HG02571 (cell line): ENCODE data around the gene APMAP.

Experiments
- ATAC-seq: cut with Tn5 transposase; IDR thresholded peaks from one replicate; pipeline ENCODE4 v1.9.1; 2021; ENCODE audit warnings: mild to moderate bottlenecking, moderate library complexity; ENCODE audit not compliant: unreplicated experiment

APMAP gene

DNA sequence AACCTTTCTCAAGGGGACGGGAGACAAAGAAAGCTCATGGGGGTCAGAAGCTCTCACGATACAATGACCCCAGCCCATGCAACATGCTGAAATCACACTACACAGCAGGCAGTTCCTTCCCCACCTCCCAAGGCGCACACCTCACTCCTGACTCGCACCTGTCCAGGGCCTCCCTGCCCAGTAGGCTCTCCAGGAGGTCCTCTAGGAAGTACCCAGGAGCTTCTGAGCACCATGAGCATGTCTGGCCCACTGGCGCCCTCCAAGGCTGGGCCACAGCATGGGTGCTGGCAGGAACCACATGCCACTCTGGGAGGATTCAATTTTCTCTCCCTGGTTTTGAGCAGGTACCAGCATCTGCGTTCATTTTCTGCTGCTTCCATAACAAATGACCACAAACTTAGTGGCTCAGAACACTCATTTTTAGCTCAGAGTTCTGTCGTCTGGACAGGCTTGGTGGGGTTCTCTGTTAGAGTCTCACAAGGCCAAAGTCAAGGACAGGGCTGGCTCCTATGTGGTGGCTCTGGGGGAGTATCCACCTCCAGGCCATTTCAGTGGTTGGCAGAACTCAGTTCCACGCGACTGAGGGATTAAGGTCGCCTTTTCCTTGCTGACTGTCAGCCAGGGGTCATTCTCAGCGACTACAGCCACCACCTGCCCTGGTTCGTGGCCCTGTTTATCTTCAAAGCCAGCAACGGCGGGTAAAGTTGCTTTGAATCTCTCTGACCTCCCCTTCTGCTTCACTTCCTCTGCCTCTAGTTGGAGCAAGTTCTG is 32.7 kb upstream of the APMAP start:
- no peak for ATAC-seq

GRCh38 chr20:25024171-25024570 is 31.6 kb upstream of the APMAP start:
- no peak for ATAC-seq

DNA sequence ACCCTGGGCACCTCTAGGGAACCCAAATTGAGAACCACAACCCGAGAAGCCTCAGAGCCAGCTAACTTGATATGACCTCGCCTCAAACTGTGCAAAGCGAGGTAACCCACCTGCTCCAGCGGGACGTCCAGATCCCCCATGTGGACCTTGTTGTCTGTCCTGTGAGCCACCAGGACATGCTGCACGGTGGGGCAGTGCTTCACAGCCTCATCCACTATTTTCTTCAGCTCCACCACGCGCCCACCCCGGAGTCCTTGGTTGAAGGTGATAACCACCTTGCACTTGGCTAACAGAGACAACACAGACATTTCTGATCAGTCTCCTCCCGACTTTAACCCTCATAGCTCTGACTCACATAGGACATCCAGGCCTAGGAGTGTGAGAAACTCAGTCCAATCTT is 30.8 kb upstream of the APMAP start:
- ATAC-seq = no peak

GRCh38 chr20:25022680-25023079 is 30.1 kb upstream of the APMAP start:
- no peak for ATAC-seq

DNA sequence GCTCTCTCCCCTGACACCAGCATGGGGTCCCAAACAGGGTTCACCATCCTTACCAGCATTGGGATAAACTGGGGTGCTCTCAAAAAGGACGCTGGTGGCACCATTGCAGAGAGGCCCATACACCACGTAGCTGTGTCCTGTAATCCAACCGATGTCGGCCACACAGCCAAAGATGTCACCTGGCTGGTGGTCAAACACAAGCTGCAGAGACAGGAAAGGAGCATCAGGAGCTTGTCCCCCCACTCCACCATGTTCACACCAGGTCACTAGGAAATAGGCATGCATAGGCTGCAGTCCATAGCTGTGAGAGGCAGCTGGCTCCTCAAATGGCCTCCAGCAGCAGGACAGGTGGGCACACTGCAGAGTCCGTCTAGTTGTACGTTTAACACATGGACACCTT is 28.8 kb upstream of the APMAP start:
- ATAC-seq = no peak

DNA sequence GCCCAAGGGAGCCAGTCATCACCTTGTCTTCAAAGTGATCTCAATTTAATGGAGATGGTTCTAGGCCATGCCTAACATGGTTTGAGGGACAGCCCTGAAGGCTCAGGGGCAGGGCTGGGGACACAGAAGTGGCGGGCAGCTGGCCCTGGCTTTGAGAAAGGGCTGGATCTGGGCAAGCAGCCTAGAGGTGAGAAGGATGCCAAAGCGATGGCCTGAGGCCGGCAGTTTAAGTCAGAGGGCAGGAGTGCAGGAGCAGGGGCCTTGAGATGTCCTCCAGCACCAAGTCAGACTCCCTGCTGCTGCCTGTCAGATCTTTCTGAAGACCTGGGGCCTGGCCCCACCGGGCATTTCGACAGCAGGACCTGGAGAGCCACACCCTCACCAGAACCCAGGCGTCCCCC is 28.4 kb upstream of the APMAP start:
- no peak for ATAC-seq

GRCh38 chr20:25020345-25020744 is 27.8 kb upstream of the APMAP start:
- no peak for ATAC-seq

- no peak for ATAC-seq
These were observed 27.0 kb upstream of the APMAP start for GRCh38 chr20:25019381-25020155.

DNA sequence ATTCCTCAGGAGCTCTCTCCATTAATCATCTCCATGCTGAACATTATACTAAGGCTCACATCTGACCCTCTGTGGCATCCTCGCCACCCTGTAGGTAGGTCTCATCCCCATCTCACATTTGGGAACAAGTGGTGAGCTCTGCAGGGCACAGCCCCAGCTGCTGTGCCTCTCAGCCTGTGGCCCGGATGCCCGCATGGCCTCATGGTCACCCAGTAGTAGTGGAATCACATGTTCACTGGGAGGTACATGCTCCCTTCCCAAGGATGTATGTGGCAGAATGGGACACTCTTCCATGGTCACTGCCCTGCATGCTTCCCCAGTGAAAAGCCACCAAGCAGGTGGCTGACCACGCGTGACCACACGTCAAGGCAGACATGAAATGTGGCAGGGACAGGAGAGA is 26.3 kb upstream of the APMAP start:
- no peak for ATAC-seq

- no peak for ATAC-seq
These were observed 25.9 kb upstream of the APMAP start for GRCh38 chr20:25018425-25018824.

- no peak for ATAC-seq
These were observed 24.8 kb upstream of the APMAP start for GRCh38 chr20:25017257-25017803.

- ATAC-seq = no peak
These were observed 23.9 kb upstream of the APMAP start for GRCh38 chr20:25016471-25016870.

DNA sequence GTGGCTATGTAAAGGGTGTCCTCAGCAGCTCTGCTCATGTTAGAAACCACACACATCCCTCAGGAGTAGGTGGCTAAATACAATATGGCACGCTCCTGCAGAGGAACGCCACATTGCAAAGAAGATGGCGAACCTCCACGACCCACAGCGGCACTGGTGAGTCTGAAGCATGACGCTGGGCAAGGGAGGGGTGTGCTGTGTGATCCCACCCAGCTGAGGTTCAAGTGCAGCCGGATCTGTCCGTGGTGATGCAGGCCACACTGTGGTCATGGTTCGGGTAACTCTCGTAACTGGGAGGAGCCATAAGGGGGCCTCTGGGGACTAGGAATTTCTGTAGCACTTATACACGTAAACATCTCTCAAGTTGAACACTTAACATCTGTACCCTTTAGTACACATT is 23.4 kb upstream of the APMAP start:
- ATAC-seq = no peak

- no peak for ATAC-seq
These were observed 22.3 kb upstream of the APMAP start for GRCh38 chr20:25014816-25015215.

GRCh38 chr20:25013478-25014380 is 21.2 kb upstream of the APMAP start:
- ATAC-seq = no peak

GRCh38 chr20:25012616-25013189 is 20.2 kb upstream of the APMAP start:
- no peak for ATAC-seq

DNA sequence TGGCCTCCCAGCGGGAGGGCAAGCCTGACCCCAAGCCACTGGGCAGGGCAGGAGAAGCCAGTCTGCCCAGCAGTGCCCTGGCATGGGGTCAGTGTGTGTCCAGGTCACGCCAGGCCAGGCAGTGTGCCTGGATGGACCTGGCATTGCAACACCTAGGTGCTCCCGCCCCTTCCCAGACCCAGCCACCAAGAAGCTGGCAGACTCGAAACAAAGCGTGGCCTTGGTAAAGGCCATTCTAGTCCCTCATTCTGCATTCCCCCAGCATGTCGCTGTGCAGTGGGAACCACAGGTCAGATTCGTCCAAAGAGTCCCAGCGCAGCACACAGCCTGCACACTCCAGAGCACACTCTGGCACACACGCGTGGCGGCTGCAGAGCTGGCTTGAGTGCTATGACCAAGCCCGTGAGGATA is 19.3 kb upstream of the APMAP start:
- no peak for ATAC-seq

GRCh38 chr20:25011261-25011660 is 18.7 kb upstream of the APMAP start:
- ATAC-seq = no peak

DNA sequence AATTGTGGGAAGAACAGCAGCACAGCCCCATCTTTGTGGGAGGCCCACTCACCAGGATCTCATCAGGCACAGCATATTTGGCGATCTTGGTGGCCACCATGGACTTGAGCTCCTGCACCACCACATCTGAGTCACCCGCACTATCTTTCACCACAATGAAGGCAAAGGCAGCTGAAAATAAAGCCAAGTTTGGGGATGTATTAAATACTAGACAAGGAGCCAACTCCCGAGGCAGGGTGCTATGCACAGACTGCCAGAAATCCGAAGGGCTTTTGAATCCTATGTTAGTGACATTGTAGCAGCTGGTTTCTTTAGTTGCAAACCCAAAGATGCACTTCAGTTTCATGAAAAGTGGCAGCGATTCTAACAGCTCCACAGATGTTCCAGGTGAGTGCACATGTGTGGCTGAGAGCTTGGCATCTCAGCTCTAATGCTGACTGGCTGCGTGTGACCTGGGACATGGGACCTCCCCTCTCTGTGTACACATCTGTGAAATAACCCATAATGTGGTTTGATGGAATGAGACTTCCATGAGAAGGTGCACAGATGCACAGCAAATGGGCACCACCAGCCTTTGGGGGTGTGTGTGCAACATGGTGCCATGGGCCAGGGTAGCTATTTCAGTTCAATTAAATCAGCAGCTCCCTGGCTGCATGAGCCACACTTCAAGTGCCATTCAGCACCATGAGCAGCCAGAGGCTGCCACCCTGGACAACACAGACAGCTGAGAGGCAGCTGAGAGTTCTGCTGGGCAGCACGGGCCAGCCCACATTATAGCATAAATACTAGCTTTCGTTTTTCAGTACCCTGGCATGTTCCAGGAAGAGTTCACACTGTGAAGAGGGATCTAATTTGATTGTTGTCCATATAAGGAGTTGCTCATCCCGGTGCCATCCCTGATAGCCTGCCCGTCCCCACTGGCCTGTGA is 16.9 kb upstream of the APMAP start:
- ATAC-seq = no peak
